LNCaP clone FGC (cell line): ENCODE results near the gene HTT.

Experiments used
- DNase-seq: peaks from one replicate; pipeline ENCODE4 v3.0.0-alpha.2; 2011; ENCODE audit warnings: low read depth
- H3K4me3 ChIP-seq: 2 replicates; pipeline ENCODE4 v1.5.1; 2011; ENCODE audit warnings: mild to moderate bottlenecking, low read depth, low read length, control low read depth
- CTCF ChIP-seq: IDR thresholded peaks from 2 replicates; pipeline ENCODE4 v1.5.1; 2012; ENCODE audit warnings: mild to moderate bottlenecking; ENCODE audit not compliant: control insufficient read depth, insufficient read depth; ENCODE audit errors: extremely low read depth

Gene HTT

GRCh38 chr4:3250438-3250955 is 176.0 kb downstream of the HTT start:
- DNase-seq, result no peak
- no peak overlapping the region for H3K4me3 ChIP-seq
- TF ChIP-seq CTCF, result no peak

- DNase-seq, result no peak
- no peak for TF ChIP-seq CTCF
Observed at GRCh38 chr4:3250956-3251690, 176.6 kb downstream of the HTT start.

GRCh38 chr4:3251691-3252479 is 177.4 kb downstream of the HTT start:
- H3K4me3 ChIP-seq, result no peak overlapping the region
- no peak for TF ChIP-seq CTCF
- DNase-seq, result no peak

More at GRCh38 chr4:3250956-3251690, 176.6 kb downstream of the HTT start:
- no peak overlapping the region for H3K4me3 ChIP-seq

- DNase-seq, result no peak
- TF ChIP-seq CTCF, result no peak
- no peak overlapping the region for H3K4me3 ChIP-seq
Observed at GRCh38 chr4:3252480-3252828, 178.0 kb downstream of the HTT start.

GRCh38 chr4:3252831-3253641 is 178.6 kb downstream of the HTT start:
- no peak for DNase-seq
- no peak for TF ChIP-seq CTCF

GRCh38 chr4:3253808-3254207 is 179.3 kb downstream of the HTT start:
- DNase-seq, result no peak
- no peak overlapping the region for H3K4me3 ChIP-seq
- no peak for TF ChIP-seq CTCF

More at GRCh38 chr4:3252831-3253641, 178.6 kb downstream of the HTT start:
- no peak overlapping the region for H3K4me3 ChIP-seq
